ENCODE results near the gene PKD2. TPM values are rescaled to one million over a fixed set of nuclear protein-coding genes. Genes with fewer than 3 reads are reported as not detected.

Gene PKD2
- total RNA-seq, 2 donors from 2014 or later: 254 to 259 TPM

DNA sequence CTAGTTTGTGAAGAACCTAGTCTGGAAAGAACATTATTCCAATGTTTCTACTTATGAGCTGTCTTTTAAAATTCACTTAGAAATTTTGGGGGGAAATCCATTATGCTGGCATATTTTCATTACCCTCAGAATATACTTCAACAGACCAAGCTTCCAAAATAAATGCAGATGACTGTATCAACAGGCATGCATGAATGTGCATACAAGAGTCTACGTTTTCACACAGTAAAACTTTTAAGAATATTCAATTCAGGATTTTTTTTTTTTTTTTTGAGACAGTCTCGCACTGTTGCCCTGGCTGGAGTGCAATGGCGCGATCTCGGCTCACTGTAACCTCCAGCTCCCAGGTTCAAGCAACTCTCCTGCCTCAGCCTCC, 101.3 kb downstream of the PKD2 start:
- no peak overlapping the region for H3K27ac ChIP-seq
- TF ChIP-seq, protein P1, sequence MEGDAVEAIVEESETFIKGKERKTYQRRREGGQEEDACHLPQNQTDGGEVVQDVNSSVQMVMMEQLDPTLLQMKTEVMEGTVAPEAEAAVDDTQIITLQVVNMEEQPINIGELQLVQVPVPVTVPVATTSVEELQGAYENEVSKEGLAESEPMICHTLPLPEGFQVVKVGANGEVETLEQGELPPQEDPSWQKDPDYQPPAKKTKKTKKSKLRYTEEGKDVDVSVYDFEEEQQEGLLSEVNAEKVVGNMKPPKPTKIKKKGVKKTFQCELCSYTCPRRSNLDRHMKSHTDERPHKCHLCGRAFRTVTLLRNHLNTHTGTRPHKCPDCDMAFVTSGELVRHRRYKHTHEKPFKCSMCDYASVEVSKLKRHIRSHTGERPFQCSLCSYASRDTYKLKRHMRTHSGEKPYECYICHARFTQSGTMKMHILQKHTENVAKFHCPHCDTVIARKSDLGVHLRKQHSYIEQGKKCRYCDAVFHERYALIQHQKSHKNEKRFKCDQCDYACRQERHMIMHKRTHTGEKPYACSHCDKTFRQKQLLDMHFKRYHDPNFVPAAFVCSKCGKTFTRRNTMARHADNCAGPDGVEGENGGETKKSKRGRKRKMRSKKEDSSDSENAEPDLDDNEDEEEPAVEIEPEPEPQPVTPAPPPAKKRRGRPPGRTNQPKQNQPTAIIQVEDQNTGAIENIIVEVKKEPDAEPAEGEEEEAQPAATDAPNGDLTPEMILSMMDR (IDR thresholded peaks at IDR 0.05): no peak
- DNase-seq (ENCODE audit: low spot score): no peak
- H3K27me3 ChIP-seq (replicated peaks; ENCODE audit: insufficient read depth): no peaks in the 10 kb centered on the region
- no peak overlapping the region for H3K4me3 ChIP-seq
- no peaks in the 10 kb centered on the region for H3K9me3 ChIP-seq
- H3K4me1 ChIP-seq (ENCODE audit: control insufficient read depth in 1 of 2, low read depth in 2 of 2): peaks cover 15 to 40% of the 10 kb centered on the region in 2 donors
- ATAC-seq (ENCODE audit: insufficient number of reproducible peaks, low FRiP score, low read depth): no peak
- no peaks in the 10 kb centered on the region for H3K36me3 ChIP-seq

DNA sequence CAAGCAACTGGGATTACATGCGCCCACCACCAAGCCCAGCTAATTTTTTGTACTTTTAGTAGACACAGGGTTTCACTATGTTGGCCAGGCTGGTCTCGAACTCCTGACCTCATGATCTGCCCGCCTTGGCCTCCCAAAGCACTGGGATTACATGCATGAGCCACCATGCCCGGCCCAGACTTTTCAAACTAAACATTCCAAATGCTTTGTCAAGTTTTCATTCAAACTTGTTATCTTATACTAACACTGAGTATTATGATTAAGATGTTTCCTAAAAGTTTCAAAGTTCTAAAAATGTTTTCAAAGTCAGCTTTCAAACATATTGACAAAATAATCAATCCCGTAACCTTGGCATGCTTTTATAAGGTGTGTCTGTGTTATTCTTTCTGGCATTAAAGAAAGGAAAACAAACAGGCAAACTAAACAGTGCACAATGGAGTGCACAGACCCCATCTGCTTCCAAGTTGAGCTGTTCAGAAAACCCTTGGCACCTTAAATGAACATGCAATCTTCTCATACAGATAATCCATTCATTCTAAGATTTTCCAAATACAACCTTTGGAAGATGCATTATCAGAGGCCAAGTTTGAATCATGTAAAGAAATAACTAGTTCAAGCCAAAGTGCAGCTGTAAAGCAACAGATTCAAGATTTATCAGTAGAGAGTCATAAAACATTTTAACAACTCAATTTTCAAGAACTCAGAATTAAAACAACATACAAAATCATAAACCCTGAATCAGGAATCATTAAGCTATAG, 101.9 kb downstream of the PKD2 start:
- ATAC-seq (ENCODE audit: insufficient number of reproducible peaks, low FRiP score, low read depth): no peak
- no peak for DNase-seq (ENCODE audit: low spot score)
- peaks cover 15 to 40% of the 10 kb centered on the region in 2 donors for H3K4me1 ChIP-seq (ENCODE audit: control insufficient read depth in 1 of 2, low read depth in 2 of 2)
- H3K36me3 ChIP-seq: no peaks in the 10 kb centered on the region
- H3K27ac ChIP-seq: no peak overlapping the region
- no peaks in the 10 kb centered on the region for H3K27me3 ChIP-seq (replicated peaks; ENCODE audit: insufficient read depth)
- TF ChIP-seq, protein P1 (IDR thresholded peaks at IDR 0.05): no peak
- H3K4me3 ChIP-seq: no peak overlapping the region
- no peaks in the 10 kb centered on the region for H3K9me3 ChIP-seq

DNA sequence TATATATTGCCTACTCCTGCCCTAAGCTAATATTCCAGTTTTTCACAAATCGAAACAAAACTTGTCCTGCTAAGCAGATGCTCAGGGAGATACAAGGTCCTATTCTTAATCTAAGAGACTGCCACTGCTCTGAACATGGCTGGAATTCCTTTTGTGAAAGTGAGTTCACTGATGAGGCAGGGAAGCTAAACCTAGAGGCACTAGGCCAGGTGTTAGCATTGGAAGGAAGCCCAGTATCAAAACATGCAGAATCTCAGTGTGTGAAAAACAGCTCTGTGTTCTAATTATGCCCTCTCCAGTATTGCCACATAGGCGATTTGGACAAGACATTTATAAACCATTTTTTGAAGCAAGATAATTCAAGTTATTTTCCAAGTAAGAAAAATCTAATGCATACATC, 103.4 kb downstream of the PKD2 start:
- H3K4me1 ChIP-seq (ENCODE audit: control insufficient read depth in 1 of 2, low read depth in 2 of 2): peaks cover 11 to 32% of the 10 kb centered on the region in 2 donors
- DNase-seq (ENCODE audit: low spot score) (no peak), ATAC-seq (ENCODE audit: insufficient number of reproducible peaks, low FRiP score, low read depth) (no peak)
- H3K27ac ChIP-seq: no peak overlapping the region
- TF ChIP-seq, protein P1 (IDR thresholded peaks at IDR 0.05): no peak
- no peaks in the 10 kb centered on the region for H3K27me3 ChIP-seq (replicated peaks; ENCODE audit: insufficient read depth)
- H3K9me3 ChIP-seq: no peaks in the 10 kb centered on the region
- H3K36me3 ChIP-seq: no peaks in the 10 kb centered on the region
- H3K4me3 ChIP-seq: no peak overlapping the region

DNA sequence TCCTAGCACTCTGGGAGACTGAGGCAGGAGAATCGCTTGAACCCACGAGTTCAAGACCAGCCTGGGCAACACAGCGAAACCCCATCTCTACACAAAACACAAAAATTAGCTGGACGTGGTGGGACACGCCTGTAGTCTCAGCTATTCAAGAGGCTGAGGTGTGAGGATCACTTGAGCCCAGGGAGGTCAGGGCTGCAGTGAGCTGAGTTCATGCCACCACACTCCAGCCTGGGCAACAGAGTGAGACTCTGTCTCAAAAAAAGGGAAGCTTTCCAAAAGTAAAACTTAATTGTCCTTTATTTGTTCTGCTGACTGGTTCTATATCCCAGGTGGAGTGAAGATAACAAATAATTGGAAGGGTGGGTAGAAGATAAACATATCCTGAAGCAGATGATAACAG, 105.4 kb downstream of the PKD2 start:
- H3K27ac ChIP-seq: no peak overlapping the region

DNA sequence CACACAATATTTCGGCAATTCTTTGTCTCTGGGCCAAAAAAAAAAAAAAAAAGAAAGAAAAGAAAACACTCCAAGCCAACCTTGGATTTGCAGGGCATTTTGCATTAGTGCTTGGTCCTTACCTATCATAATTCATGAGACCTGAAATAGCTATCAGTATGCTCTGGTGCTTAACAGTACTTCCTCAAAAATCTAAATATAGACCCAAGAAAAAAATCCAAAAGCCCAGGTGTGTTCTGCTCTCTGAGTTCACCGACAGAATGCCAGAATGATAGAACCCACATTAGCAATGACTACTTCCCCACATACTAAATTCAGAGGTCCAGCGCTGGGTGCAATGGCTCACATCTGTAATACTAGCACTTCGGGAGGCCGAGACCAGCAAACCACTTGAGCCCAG, 108.2 kb downstream of the PKD2 start:
- Histone ChIP-seq H3K9me3 (peaks cover 13% of the 10 kb centered on the region), H3K4me3 (no peak overlapping the region), H3K4me1 (ENCODE audit: control insufficient read depth in 1 of 2, low read depth in 2 of 2) (peaks cover 0 to 4% of the 10 kb centered on the region in 2 donors), H3K36me3 (no peaks in the 10 kb centered on the region), H3K27me3 (replicated peaks; ENCODE audit: insufficient read depth) (no peaks in the 10 kb centered on the region), H3K27ac (no peak overlapping the region)
- TF ChIP-seq, protein P1 (IDR thresholded peaks at IDR 0.05): no peak
- DNase-seq (ENCODE audit: low spot score) (no peak), ATAC-seq (ENCODE audit: insufficient number of reproducible peaks, low FRiP score, low read depth) (no peak)

More for the DNA sequence above, 105.4 kb downstream of the PKD2 start:
- TF ChIP-seq, protein P1 (IDR thresholded peaks at IDR 0.05): no peak
- ATAC-seq (ENCODE audit: insufficient number of reproducible peaks, low FRiP score, low read depth) (no peak), DNase-seq (ENCODE audit: low spot score) (no peak)
- Histone ChIP-seq H3K9me3 (no peaks in the 10 kb centered on the region), H3K4me1 (ENCODE audit: control insufficient read depth in 1 of 2, low read depth in 2 of 2) (peaks cover 3 to 23% of the 10 kb centered on the region in 2 donors), H3K4me3 (no peak overlapping the region), H3K27me3 (replicated peaks; ENCODE audit: insufficient read depth) (no peaks in the 10 kb centered on the region), H3K36me3 (no peaks in the 10 kb centered on the region)
